ENCODE results near the gene MOB3A.

Gene MOB3A

DNA sequence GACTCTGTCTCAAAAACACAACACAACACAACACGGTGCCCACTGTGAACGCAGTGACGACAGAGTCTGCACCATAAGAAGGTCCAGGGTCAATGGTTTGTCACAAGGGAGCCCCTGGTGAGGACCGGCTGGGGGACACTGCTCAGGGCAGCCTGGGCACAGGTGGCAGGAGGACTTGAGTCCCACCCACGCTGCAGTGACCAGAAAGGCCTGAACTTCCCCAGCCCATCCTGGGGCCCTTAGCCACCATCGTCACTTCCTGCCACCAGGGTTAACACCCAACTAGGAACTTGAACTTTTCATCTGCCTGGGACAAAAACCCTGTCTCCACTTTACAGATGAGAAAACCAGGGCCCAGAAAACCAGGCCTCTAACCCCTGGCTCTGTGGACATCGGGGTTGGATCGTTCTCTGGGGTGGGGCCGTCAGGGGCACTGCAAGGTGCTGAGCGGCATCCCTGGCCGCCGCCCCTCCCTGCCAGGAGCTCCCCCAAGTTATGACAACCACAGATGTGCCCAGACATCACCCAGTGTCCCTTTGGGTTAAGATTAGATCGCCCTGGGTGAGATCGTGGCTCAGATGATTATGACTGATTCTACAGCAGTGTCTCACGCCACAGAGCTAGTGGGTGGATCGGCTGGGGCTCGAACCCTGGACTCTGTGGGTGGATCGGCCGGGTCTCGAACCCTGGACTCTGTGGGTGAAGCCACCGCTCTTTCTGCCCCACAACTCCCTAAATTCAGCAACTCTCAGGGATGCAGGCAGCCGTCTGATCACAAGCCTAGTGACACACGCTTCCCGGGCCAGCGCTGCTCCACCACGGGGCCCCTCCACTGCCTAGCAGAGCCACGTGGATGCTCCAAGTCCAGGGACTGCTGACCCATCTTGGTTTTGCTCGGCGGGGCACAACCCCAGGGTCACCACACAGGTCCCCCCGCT lies 14.0 kb downstream of the MOB3A start:
- no peak overlapping the region for H3K27ac ChIP-seq

GRCh38 chr19:2080336-2080988 lies 15.7 kb downstream of the MOB3A start:
- TF ChIP-seq, protein P1, sequence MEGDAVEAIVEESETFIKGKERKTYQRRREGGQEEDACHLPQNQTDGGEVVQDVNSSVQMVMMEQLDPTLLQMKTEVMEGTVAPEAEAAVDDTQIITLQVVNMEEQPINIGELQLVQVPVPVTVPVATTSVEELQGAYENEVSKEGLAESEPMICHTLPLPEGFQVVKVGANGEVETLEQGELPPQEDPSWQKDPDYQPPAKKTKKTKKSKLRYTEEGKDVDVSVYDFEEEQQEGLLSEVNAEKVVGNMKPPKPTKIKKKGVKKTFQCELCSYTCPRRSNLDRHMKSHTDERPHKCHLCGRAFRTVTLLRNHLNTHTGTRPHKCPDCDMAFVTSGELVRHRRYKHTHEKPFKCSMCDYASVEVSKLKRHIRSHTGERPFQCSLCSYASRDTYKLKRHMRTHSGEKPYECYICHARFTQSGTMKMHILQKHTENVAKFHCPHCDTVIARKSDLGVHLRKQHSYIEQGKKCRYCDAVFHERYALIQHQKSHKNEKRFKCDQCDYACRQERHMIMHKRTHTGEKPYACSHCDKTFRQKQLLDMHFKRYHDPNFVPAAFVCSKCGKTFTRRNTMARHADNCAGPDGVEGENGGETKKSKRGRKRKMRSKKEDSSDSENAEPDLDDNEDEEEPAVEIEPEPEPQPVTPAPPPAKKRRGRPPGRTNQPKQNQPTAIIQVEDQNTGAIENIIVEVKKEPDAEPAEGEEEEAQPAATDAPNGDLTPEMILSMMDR (IDR thresholded peaks at IDR 0.05), result no peak
- no peak for TF ChIP-seq ZFX (IDR thresholded peaks at IDR 0.05; ENCODE audit: borderline replicate concordance)
- H3K27ac ChIP-seq, result no peak overlapping the region

More for the DNA sequence above, 14.0 kb downstream of the MOB3A start:
- no peak for TF ChIP-seq ZFX (IDR thresholded peaks at IDR 0.05; ENCODE audit: borderline replicate concordance)
- TF ChIP-seq, protein P1 (IDR thresholded peaks at IDR 0.05), result no peak

GRCh38 chr19:2079865-2080301 lies 16.2 kb downstream of the MOB3A start:
- no peak overlapping the region for H3K27ac ChIP-seq
- TF ChIP-seq, protein P1 (IDR thresholded peaks at IDR 0.05), result no peak
- no peak for TF ChIP-seq ZFX (IDR thresholded peaks at IDR 0.05; ENCODE audit: borderline replicate concordance)

GRCh38 chr19:2079076-2079864 lies 16.9 kb downstream of the MOB3A start:
- TF ChIP-seq, protein P1 (IDR thresholded peaks at IDR 0.05), result no peak
- TF ChIP-seq ZFX (IDR thresholded peaks at IDR 0.05; ENCODE audit: borderline replicate concordance), result no peak
- no peak overlapping the region for H3K27ac ChIP-seq

DNA sequence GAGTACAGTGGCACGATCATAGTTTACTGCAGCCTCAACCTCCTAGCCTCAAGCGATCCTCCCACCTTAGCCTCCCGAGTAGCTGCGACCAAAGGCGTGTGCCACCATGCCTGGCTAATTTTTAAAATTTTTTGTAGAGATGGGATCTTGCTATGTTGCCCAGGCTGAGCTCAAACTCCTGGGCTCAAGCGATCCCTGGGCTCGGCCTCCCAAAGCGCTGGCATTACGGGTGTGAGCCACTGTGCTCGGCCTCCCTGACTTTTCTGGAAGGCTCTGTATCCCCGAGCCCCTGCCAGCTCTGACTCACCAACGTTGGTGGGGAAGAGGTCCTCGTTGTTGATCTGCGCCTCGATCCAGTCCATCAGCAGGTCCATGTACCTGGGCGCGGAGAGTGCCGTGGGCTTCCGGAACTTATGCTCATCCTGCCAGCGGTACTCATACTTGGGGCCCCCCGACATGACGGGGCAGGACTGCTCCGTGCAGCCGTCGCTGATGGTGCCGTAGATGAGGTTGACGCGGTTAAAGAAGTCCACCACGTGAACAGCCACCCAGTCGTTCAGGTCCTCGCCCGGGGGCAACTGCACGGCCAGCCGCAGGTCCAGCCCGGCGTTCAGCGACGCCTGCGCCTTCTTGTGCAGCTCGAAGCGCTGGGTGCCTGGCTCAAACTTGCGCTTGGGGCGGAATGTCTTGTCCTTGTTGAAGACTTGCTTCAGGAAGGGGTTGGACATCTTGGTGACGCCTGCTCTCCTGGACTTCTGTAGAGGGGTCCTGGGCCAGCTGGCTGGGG lies 18.1 kb downstream of the MOB3A start:
- no peak for TF ChIP-seq ZFX (IDR thresholded peaks at IDR 0.05; ENCODE audit: borderline replicate concordance)
- TF ChIP-seq, protein P1 (IDR thresholded peaks at IDR 0.05), result no peak
- H3K27ac ChIP-seq, result no peak overlapping the region

DNA sequence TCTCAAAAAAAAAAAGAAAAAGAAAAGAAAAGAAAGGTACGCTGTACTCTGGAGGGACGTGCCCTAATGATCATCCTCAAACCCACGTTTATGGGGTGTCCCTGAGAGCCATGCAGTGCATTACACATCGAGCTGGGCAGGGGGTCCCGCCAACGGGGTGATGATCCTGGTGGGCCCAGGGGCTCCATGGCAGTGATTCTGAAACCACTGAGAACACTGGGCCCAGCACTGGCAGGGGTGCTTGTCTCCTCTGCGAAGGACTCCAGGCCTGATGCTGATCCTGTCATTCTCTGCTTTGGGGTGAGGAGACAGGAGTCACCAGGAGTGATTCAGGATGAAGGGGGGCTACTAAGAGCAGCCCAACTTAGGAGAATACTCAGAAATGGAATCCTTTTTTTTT lies 18.7 kb downstream of the MOB3A start:
- H3K27ac ChIP-seq, result no peak overlapping the region
- TF ChIP-seq ZFX (IDR thresholded peaks at IDR 0.05; ENCODE audit: borderline replicate concordance), result no peak
- TF ChIP-seq, protein P1 (IDR thresholded peaks at IDR 0.05), result no peak

Measured in 22Rv1 (cell line).